OCI-LY3 (cell line): ENCODE measurements around the gene ZPR1.
A peak's percentile ranks its signal among the peaks of the same experiment; 100 is the strongest.

Experiments
- H2AFZ ChIP-seq: fragments of 200-600, 300-600 bp; shearing (Covaris generic); 2 replicates; pipeline ENCODE4 v1.6.0; 2014; ENCODE audit warnings: antibody characterized with exemption, low read depth, low read length
- H3K27ac ChIP-seq: fragments of 200-600, 300-600 bp; sonication (generic); 2 replicates; pipeline ENCODE4 v1.5.1; 2014; ENCODE audit warnings: mild to moderate bottlenecking, low read length, moderate library complexity, mixed read lengths
- H3K27me3 ChIP-seq: fragments of 200-600, 300-600 bp; sonication (generic); 2 replicates; pipeline ENCODE4 v1.6.1; 2014; ENCODE audit warnings: low read depth, low read length, mixed read lengths
- H3K36me3 ChIP-seq: fragments of 200-600, 300-600 bp; sonication (generic); replicated peaks from 2 replicates; pipeline ENCODE3; 2014; ENCODE audit warnings: low read depth, low read length, mixed read lengths
- H3K4me1 ChIP-seq: fragments of 300-600, 200-600 bp; sonication (generic); 2 replicates; pipeline ENCODE4 v1.6.1; 2014; ENCODE audit warnings: low read length, mixed read lengths
- H3K4me2 ChIP-seq: fragments of 200-600, 300-600 bp; sonication (generic); 2 replicates; pipeline ENCODE4 v1.6.1; 2014; ENCODE audit warnings: low read length, mixed read lengths
- H3K4me3 ChIP-seq: fragments of 300-600, 200-600 bp; sonication (generic); 2 replicates; pipeline ENCODE4 v1.5.1; 2014; ENCODE audit warnings: antibody characterized with exemption, mild to moderate bottlenecking, low read length, moderate library complexity
- H3K79me2 ChIP-seq: fragments of 300-600, 200-600 bp; shearing (Covaris generic); 2 replicates; pipeline ENCODE4 v1.6.1; 2014; ENCODE audit warnings: mild to moderate bottlenecking, low read length, mixed read lengths
- H3K9ac ChIP-seq: fragments of 300-600, 200-600 bp; shearing (Covaris generic); 2 replicates; pipeline ENCODE4 v1.6.0; 2014; ENCODE audit warnings: mild to moderate bottlenecking, low read length, moderate library complexity
- H3K9me3 ChIP-seq: fragments of 200-600, 300-600 bp; shearing (Covaris generic); 2 replicates; pipeline ENCODE4 v1.6.1; 2014; ENCODE audit warnings: low read length, mixed read lengths; ENCODE audit not compliant: insufficient read depth
- H4K20me1 ChIP-seq: fragments of 200-600, 300-600 bp; sonication (generic); 2 replicates; pipeline ENCODE4 v1.6.1; 2016; ENCODE audit warnings: low read length, mixed read lengths; ENCODE audit not compliant: insufficient read depth
- EZH2phosphoT487 ChIP-seq: fragments of 200-600 bp; shearing (Covaris generic); IDR thresholded peaks from 2 replicates; pipeline ENCODE4 v1.6.1; 2018; ENCODE audit warnings: antibody characterized with exemption, mixed run types, low read depth
- TF ChIP-seq, protein P1 (sequence below): fragments of 200-600, 300-600 bp; sonication (generic); IDR thresholded peaks from 2 replicates; pipeline ENCODE4 v1.5.1; 2014; ENCODE audit warnings: antibody characterized with exemption, low read length, low read depth

The ZPR1 gene

DNA sequence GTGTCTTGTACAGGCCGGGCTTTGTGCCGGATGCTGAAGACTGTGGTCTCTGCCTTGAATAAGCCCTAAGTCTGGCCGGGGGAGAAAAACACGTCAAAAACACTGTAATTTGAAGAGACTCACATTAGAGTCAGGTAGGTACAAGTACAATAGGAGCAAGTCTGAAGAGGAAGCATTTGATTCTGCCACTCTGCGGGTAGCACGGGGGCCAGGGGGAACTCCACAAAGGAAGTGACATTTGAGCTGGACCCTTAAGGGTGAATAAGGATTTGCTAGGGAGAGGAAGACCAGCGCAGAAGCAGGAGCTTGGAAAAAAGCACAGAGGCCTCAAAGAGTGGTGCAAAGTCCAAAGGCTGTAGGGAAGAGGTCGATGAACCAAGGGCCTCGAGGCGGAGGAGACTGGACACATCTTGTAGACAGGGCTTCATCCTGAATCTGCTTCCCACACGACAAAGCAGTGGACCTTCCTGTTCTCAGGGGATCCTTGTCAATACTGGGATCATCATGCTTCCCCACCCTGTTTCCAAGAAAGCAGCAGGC, 53.8 kb downstream of the ZPR1 start:
- Histone ChIP-seq H3K9me3 (no peaks in the 10 kb centered on the region), H3K79me2 (no peaks in the 10 kb centered on the region), H3K9ac (no peak overlapping the region), H3K4me2 (no peak overlapping the region), H3K27me3 (no peaks in the 10 kb centered on the region), H4K20me1 (no peaks in the 10 kb centered on the region), H2AFZ (no peak overlapping the region), H3K4me3 (no peak overlapping the region), H3K4me1 (peaks cover 15% of the 10 kb centered on the region), H3K36me3 (no peaks in the 10 kb centered on the region), H3K27ac (no peak overlapping the region)
- TF ChIP-seq, protein P1, sequence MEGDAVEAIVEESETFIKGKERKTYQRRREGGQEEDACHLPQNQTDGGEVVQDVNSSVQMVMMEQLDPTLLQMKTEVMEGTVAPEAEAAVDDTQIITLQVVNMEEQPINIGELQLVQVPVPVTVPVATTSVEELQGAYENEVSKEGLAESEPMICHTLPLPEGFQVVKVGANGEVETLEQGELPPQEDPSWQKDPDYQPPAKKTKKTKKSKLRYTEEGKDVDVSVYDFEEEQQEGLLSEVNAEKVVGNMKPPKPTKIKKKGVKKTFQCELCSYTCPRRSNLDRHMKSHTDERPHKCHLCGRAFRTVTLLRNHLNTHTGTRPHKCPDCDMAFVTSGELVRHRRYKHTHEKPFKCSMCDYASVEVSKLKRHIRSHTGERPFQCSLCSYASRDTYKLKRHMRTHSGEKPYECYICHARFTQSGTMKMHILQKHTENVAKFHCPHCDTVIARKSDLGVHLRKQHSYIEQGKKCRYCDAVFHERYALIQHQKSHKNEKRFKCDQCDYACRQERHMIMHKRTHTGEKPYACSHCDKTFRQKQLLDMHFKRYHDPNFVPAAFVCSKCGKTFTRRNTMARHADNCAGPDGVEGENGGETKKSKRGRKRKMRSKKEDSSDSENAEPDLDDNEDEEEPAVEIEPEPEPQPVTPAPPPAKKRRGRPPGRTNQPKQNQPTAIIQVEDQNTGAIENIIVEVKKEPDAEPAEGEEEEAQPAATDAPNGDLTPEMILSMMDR, result no peak
- TF ChIP-seq EZH2phosphoT487, result no peak

DNA sequence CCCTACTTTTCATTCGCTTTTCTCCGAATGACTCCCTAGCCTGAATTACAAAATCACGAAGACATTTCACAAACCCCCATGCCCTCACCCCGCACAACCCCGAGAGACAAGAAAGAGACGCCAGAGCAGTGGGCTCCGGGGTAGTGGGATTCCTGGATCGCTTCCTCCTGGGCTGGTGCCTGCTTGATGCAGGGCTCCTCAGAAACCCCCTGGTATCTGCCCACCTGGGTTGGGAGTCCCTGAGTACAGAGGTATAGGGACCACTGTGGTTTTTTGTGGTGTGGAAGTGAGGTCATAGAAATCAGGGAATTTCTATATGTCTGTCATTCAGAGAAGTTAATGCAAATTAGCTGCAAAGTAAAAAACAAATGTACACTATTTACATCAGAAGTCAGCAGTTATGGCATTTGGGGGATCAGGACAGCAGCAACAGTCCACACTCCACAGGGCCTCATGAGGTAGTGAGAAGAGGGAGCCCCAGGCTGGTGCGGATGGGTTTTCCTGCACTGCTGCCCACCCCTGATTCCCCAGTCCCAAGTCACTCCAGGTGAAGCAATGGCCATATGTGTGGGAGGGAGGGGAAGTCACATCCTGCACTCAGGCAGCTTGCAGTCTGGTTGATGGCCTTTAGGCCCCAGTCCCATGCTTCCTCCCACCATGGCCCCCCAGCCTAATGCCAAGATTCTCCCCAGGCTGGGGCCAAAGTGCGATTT, 54.6 kb downstream of the ZPR1 start:
- H3K4me2 ChIP-seq, result peak overlapping the region; percentile 37; the same call in 1 of the 2 replicates
- H2AFZ ChIP-seq, result no peak overlapping the region; the same call in 1 of the 2 replicates
- H3K9ac ChIP-seq, result no peak overlapping the region
- no peaks in the 10 kb centered on the region for H3K36me3 ChIP-seq
- TF ChIP-seq, protein P1, result no peak
- no peaks in the 10 kb centered on the region for H4K20me1 ChIP-seq
- H3K27me3 ChIP-seq, result no peaks in the 10 kb centered on the region
- H3K9me3 ChIP-seq, result no peaks in the 10 kb centered on the region
- H3K4me3 ChIP-seq, result no peak overlapping the region
- peaks cover 15% of the 10 kb centered on the region for H3K4me1 ChIP-seq
- H3K79me2 ChIP-seq, result no peaks in the 10 kb centered on the region
- no peak overlapping the region for H3K27ac ChIP-seq

DNA sequence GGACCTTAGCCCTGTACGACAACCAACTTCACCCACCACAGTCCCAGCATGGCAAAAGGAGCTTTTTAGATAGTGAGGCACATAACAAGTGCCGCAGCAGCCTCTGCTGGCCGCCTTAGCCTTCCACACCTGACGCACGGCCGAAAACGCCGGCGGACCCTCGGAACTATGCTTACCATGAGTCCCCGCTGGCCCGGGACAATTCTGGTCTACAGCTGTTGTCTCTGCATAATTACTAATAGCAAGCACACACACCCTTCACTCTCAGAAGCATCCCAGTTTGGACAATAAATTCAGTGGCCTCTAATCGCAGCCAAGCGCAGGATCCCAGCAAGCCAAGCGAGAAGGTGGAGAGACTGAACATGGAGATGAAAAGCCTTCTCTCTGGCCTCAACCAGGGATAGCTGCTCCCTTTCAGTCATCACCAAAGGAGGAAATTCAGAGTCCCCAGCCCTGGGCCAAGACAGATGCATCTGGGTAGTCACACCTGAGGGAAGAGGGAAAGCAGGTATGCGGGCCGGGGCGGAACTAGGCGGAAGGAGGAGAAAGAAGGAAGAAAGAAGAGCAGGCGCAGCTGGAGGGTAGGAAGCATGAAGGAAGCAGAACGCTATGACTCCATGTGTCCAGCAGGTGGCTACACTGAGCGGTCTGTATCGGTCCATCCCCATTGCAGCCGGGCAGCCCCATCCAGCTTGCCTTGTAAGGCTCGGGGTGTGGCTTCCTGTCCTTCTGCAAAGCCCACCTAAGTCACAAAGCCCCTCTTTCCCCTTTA, 55.4 kb downstream of the ZPR1 start:
- Histone ChIP-seq H2AFZ (no peak overlapping the region; the same call in 1 of the 2 replicates), H3K4me2 (peak overlapping the region; percentile 39; the same call in 1 of the 2 replicates), H3K79me2 (no peaks in the 10 kb centered on the region), H3K27me3 (no peaks in the 10 kb centered on the region), H3K4me1 (peaks cover 15% of the 10 kb centered on the region), H3K9me3 (no peaks in the 10 kb centered on the region), H3K4me3 (no peak overlapping the region), H3K27ac (no peak overlapping the region), H3K36me3 (no peaks in the 10 kb centered on the region), H4K20me1 (no peaks in the 10 kb centered on the region), H3K9ac (no peak overlapping the region)
- TF ChIP-seq, protein P1, result peak; percentile 67
- TF ChIP-seq EZH2phosphoT487, result no peak

DNA sequence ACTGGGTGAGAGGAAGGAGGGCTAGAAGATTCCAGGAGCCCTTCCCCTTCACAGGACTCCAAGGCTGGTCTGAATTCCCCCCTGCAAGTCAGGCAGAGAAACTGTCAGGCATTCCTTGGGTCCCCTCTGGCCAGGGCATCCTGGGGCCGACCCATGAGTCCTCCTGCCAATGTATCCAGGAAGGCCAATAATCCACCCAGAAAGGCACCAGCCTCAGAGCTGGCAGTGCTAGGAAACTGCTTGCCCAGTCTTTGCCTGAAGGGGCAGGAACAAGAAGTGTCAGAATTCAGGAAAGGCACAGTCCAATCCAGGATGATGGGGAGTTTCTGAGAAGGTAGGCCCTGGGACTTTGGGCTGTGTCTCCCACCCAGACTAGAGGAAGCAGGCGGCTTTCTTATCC, 56.0 kb downstream of the ZPR1 start:
- H3K27me3 ChIP-seq, result no peaks in the 10 kb centered on the region
- no peak for TF ChIP-seq EZH2phosphoT487
- TF ChIP-seq, protein P1, result no peak
- H3K9me3 ChIP-seq, result no peaks in the 10 kb centered on the region
- H3K4me1 ChIP-seq, result peaks cover 15% of the 10 kb centered on the region
- no peaks in the 10 kb centered on the region for H3K79me2 ChIP-seq
- H2AFZ ChIP-seq, result no peak overlapping the region
- H3K4me3 ChIP-seq, result no peak overlapping the region
- H4K20me1 ChIP-seq, result no peaks in the 10 kb centered on the region
- H3K27ac ChIP-seq, result no peak overlapping the region
- H3K36me3 ChIP-seq, result no peaks in the 10 kb centered on the region
- H3K4me2 ChIP-seq, result no peak overlapping the region
- no peak overlapping the region for H3K9ac ChIP-seq
